SK-N-SH (cell line): ENCODE results near the gene ADCY7. TPM values are rescaled to one million over a fixed set of nuclear protein-coding genes. Genes with fewer than 3 reads are reported as not detected.

Experiments
- CTCF ChIA-PET: fragments of 300-600, 350-600 bp; formaldehyde crosslinking; extraction: SDS; loops from one replicate; lab custom pipeline; 2021; lab: Yijun Ruan, JAX
- POLR2A ChIA-PET: fragments of 350-600 bp; sonication (Branson Sonifier 250); formaldehyde crosslinking; extraction: SDS; loops from one replicate; lab custom pipeline; 2020; ENCODE audit warnings: antibody characterized with exemption, inconsistent platforms; lab: Yijun Ruan, JAX
- DNase-seq: peaks from one replicate; pipeline ENCODE4 v3.0.0; 2012
- H2AFZ ChIP-seq: fragments of 200-600 bp; sonication (generic); 2 replicates; pipeline ENCODE4 v1.8.1; 2016; ENCODE audit warnings: antibody characterized with exemption, mild to moderate bottlenecking, low read depth
- H3F3A ChIP-seq: fragments of 200-600 bp; sonication (generic); replicated peaks from 2 replicates; pipeline ENCODE3; 2016; ENCODE audit warnings: antibody characterized with exemption, mild to moderate bottlenecking; ENCODE audit not compliant: insufficient read depth
- H3K27ac ChIP-seq, 2 experiments: fragments of 200-500 bp in 1 of 2; fragments of 200-600 bp in 1 of 2; sonication (Bioruptor generic) in 1 of 2; sonication (generic), shearing (Covaris generic) in 1 of 2; 2 replicates each; pipeline versions ENCODE4 v1.5.1 to v1.6.1; 2014 to 2016; ENCODE audit warnings: low read depth in 2 of 2, inconsistent platforms in 1 of 2, low read length in 1 of 2, mild to moderate bottlenecking in 1 of 2, mixed read lengths in 1 of 2
- H3K27me3 ChIP-seq: fragments of 200-600 bp; sonication (generic), shearing (Covaris generic); 2 replicates; pipeline ENCODE4 v1.6.1; 2016; ENCODE audit warnings: mixed run types; ENCODE audit not compliant: insufficient read depth
- H3K36me3 ChIP-seq, 2 experiments: fragments of 200-500 bp in 1 of 2; fragments of 200-600 bp in 1 of 2; sonication (Bioruptor generic) in 1 of 2; sonication (generic) in 1 of 2; replicated peaks in 1 of 2; 2 replicates each; pipeline versions ENCODE3 to v1.5.1; 2014 to 2016; ENCODE audit warnings: low read length in 1 of 2, mild to moderate bottlenecking in 1 of 2; ENCODE audit not compliant: insufficient read depth in 2 of 2, control insufficient read depth in 1 of 2
- H3K4me1 ChIP-seq, 2 experiments: fragments of 200-500 bp in 1 of 2; fragments of 200-600 bp in 1 of 2; sonication (Bioruptor generic) in 1 of 2; sonication (generic), shearing (Covaris generic) in 1 of 2; 2 replicates each; pipeline versions ENCODE4 v1.5.1 to v1.6.1; 2014 to 2016; ENCODE audit warnings: low read depth in 1 of 2, low read length in 1 of 2, mixed run types in 1 of 2; ENCODE audit not compliant: insufficient read depth in 2 of 2, control insufficient read depth in 1 of 2
- H3K4me2 ChIP-seq: fragments of 200-600 bp; sonication (generic), shearing (Covaris generic); 2 replicates; pipeline ENCODE4 v1.6.1; 2017; ENCODE audit warnings: mixed run types
- H3K4me3 ChIP-seq, 2 experiments: fragments of 200-500 bp in 1 of 2; fragments of 200-600 bp in 1 of 2; sonication (Bioruptor generic) in 1 of 2; sonication (generic), shearing (Covaris generic) in 1 of 2; 2 replicates each; pipeline versions ENCODE4 v1.5.1 to v1.8.1; 2014 to 2016; ENCODE audit warnings: low read depth in 2 of 2, inconsistent platforms in 1 of 2, low read length in 1 of 2, mild to moderate bottlenecking in 1 of 2, mixed read lengths in 1 of 2, moderate library complexity in 1 of 2
- H3K79me2 ChIP-seq: fragments of 200-600 bp; sonication (generic); 2 replicates; pipeline ENCODE4 v1.8.1; 2017; ENCODE audit warnings: mild to moderate bottlenecking; ENCODE audit not compliant: insufficient read depth
- H3K9ac ChIP-seq: fragments of 200-600 bp; sonication (generic); 2 replicates; pipeline ENCODE4 v1.6.1; 2017; ENCODE audit warnings: mixed run types
- H3K9me2 ChIP-seq: fragments of 200-600 bp; sonication (generic); 2 replicates; pipeline ENCODE4 v1.6.1; 2017; ENCODE audit warnings: mixed run types
- H3K9me3 ChIP-seq: fragments of 200-600 bp; sonication (generic); 2 replicates; pipeline ENCODE4 v1.6.1; 2017; ENCODE audit warnings: mixed run types, mild to moderate bottlenecking, moderate library complexity
- H4K20me1 ChIP-seq: fragments of 200-600 bp; sonication (generic); 2 replicates; pipeline ENCODE4 v1.6.1; 2017; ENCODE audit warnings: mild to moderate bottlenecking, mixed run types; ENCODE audit not compliant: insufficient read depth
- CHD2 ChIP-seq: fragments of 150-350 bp; IDR thresholded peaks from 2 replicates; pipeline ENCODE4 v1.6.1; 2018; ENCODE audit warnings: low read length; ENCODE audit not compliant: partially characterized antibody
- EP300 ChIP-seq, 2 experiments: IDR thresholded peaks; 2 replicates each; pipeline versions ENCODE4 v1.4.0 to v1.6.1; 2012; ENCODE audit warnings: borderline replicate concordance in 1 of 2, low read depth in 1 of 2, low read length in 1 of 2
- EZH2phosphoT487 ChIP-seq: fragments of 200-600 bp; sonication (generic); IDR thresholded peaks from 2 replicates; pipeline ENCODE4 v1.6.1; 2017; ENCODE audit warnings: low read depth, mixed run types, mild to moderate bottlenecking, antibody characterized with exemption, moderate library complexity, borderline replicate concordance
- NFIC ChIP-seq: IDR thresholded peaks from 2 replicates; pipeline ENCODE4 v1.4.0; 2012; ENCODE audit warnings: borderline replicate concordance
- POLR2AphosphoS5 ChIP-seq: IDR thresholded peaks from 2 replicates; pipeline ENCODE4 v1.6.1; 2012; ENCODE audit warnings: low read depth, low read length
- RAD21 ChIP-seq: IDR thresholded peaks from 2 replicates; pipeline ENCODE4 v1.6.1; 2012; ENCODE audit warnings: mild to moderate bottlenecking, low read length
- RFX5 ChIP-seq: IDR thresholded peaks from 2 replicates; pipeline ENCODE4 v1.6.1; 2012; ENCODE audit warnings: mild to moderate bottlenecking, improper control_type of control experiment, low read length
- RXRA ChIP-seq: IDR thresholded peaks from 2 replicates; pipeline ENCODE4 v1.4.0; 2012; ENCODE audit warnings: low read depth, mild to moderate bottlenecking, borderline replicate concordance
- SIN3A ChIP-seq: IDR thresholded peaks from 2 replicates; pipeline ENCODE4 v1.6.1; 2012; ENCODE audit warnings: low read depth, mild to moderate bottlenecking, low read length, moderate library complexity, borderline replicate concordance
- TCF12 ChIP-seq: IDR thresholded peaks from 2 replicates; pipeline ENCODE4 v1.4.0; 2012
- TEAD4 ChIP-seq: IDR thresholded peaks from 2 replicates; pipeline ENCODE4 v1.4.0; 2012; ENCODE audit warnings: mild to moderate bottlenecking, borderline replicate concordance; ENCODE audit not compliant: insufficient read depth
- WGBS: methylation state at CpG from one replicate; pipeline ENCODE4 v1.1.6; 2017; ENCODE audit warnings: low lambda C conversion rate; 5-methylcytosine and 5-hydroxymethylcytosine counted together
- polyA plus RNA-seq, 3 experiments: library from polyadenylated mRNA; depleted of rRNA; stranded (reverse); fragments of >200 nt; gene quantifications; 2 replicates each; pipeline ENCODE4 v1.2.3, GENCODE V29; 2012
- TF ChIP-seq, protein P1 (sequence below): IDR thresholded peaks from 2 replicates; pipeline ENCODE4 v1.4.0; 2012; ENCODE audit warnings: low read depth, borderline replicate concordance
- TF ChIP-seq, protein P2 (sequence below): IDR thresholded peaks from 2 replicates; pipeline ENCODE4 v1.4.0; 2012; ENCODE audit warnings: low read depth
- TF ChIP-seq, protein P3 (sequence below): fragments of 200-600 bp; sonication (generic); IDR thresholded peaks from 2 replicates; pipeline ENCODE4 v1.6.1; 2017; ENCODE audit warnings: antibody characterized with exemption, mild to moderate bottlenecking, moderate library complexity
- TF ChIP-seq, protein P4 (sequence below): IDR thresholded peaks from 2 replicates; pipeline ENCODE4; 2012

The ADCY7 gene
- polyA plus RNA-seq, 1 of the 3 experiments (the other 2 are of a cell fraction): 14.3 TPM

DNA sequence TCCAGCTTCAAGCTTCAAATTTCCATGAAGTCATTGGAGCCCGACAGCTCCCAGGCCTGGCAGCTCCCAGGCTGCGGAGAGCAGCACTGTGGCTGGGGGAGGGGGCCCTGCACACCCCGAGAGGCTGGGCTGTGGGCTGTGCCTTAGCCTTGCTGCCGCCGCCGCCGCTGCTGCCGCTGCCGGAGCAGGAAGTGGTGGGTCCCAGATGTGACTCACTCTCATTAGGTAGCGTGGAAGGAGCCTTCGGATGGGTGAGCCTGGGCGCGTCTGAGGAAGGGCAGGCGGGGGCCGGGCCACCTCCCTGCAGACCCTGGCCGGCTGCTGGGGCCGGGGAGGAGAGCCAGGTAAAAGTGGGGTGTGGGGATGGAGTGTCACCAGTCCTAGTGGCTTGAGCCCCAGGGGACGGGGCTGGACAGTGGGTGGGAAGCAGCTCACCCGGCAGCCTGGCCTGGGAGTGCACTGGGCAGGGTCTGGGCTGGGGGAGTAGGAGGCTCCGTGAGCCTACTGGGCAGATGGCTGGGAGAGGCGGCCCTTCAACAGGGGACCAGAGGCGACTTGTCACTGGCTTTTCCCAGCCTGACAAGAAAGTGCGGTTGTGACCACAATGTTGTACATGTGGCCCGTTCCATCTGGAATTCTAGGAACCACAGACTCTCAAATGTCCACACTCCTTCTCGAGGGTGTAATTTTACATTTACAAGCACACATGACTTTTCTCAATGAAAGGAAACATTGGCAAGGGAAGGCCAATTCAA lies at the start of gene ADCY7 (continued):
- TF ChIP-seq EZH2phosphoT487 (no peak), RFX5 (no peak), SIN3A (no peak), POLR2AphosphoS5 (0 out of 2 replicates have a peak, but pooled peaks have one; percentile 13), RAD21 (no peak), EP300 (IDR thresholded peaks at IDR 0.05; ENCODE audit: borderline replicate concordance in 1 of 2, low read depth in 1 of 2, low read length in 1 of 2) (peak in 1 of 2 experiments; percentile 47; a peak in 1 of 4 replicates)

GRCh38 chr16:50219402-50219975 lies 46.9 kb upstream of the ADCY7 start:
- H3K27ac ChIP-seq: no peak overlapping the region
- peaks cover 7% of the 10 kb centered on the region for H3F3A ChIP-seq
- WGBS: 93% methylated on average over 4 of the region's 4 CpGs
- no peak overlapping the region for H2AFZ ChIP-seq
- CTCF ChIA-PET: interaction anchor here (1.5 to 3.2 kb wide), 3 partner anchors 8 to 446 kb away, joined by 5 to 26 read pairs (median 9); no protein-coding TSS in a partner anchor
- H3K4me2 ChIP-seq: no peak overlapping the region
- H3K9me2 ChIP-seq: no peaks in the 10 kb centered on the region
- H4K20me1 ChIP-seq: no peaks in the 10 kb centered on the region
- no peaks in the 10 kb centered on the region for H3K9me3 ChIP-seq
- H3K4me1 ChIP-seq: no peaks in the 10 kb centered on the region
- H3K27me3 ChIP-seq: no peaks in the 10 kb centered on the region
- TF ChIP-seq CHD2: no peak
- no peak for TF ChIP-seq RFX5
- TF ChIP-seq, protein P1, sequence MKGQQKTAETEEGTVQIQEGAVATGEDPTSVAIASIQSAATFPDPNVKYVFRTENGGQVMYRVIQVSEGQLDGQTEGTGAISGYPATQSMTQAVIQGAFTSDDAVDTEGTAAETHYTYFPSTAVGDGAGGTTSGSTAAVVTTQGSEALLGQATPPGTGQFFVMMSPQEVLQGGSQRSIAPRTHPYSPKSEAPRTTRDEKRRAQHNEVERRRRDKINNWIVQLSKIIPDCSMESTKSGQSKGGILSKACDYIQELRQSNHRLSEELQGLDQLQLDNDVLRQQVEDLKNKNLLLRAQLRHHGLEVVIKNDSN: no peak
- no peak for TF ChIP-seq EP300 (IDR thresholded peaks at IDR 0.05; ENCODE audit: borderline replicate concordance in 1 of 2, low read depth in 1 of 2, low read length in 1 of 2)
- TF ChIP-seq NFIC: no peak
- TF ChIP-seq RAD21: no peak
- TF ChIP-seq, protein P2, sequence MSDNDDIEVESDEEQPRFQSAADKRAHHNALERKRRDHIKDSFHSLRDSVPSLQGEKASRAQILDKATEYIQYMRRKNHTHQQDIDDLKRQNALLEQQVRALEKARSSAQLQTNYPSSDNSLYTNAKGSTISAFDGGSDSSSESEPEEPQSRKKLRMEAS: no peak
- H3K4me3 ChIP-seq: no peak overlapping the region
- H3K9ac ChIP-seq: no peak overlapping the region
- POLR2A ChIA-PET: no interaction called here
- peaks cover 27 to 66% of the 10 kb centered on the region in 2 experiments for H3K36me3 ChIP-seq
- DNase-seq: no peak
- 0 out of 2 replicates have a peak, but pooled peaks cover 5% of the 10 kb centered on the region for H3K79me2 ChIP-seq

- Histone ChIP-seq H2AFZ (no peak overlapping the region), H3K36me3 (peaks cover 41 to 59% of the 10 kb centered on the region in 2 experiments), H3K9me3 (no peaks in the 10 kb centered on the region), H3F3A (no peaks in the 10 kb centered on the region), H3K27me3 (no peaks in the 10 kb centered on the region), H3K4me3 (no peak overlapping the region), H3K4me1 (no peaks in the 10 kb centered on the region), H3K79me2 (no peaks in the 10 kb centered on the region), H3K9me2 (no peaks in the 10 kb centered on the region), H4K20me1 (no peaks in the 10 kb centered on the region), H3K4me2 (no peak overlapping the region), H3K9ac (no peak overlapping the region), H3K27ac (no peak overlapping the region)
- no peak for DNase-seq
- CTCF ChIA-PET: interaction anchor here (1.0 to 1.2 kb wide), 2 partner anchors 13 to 199 kb away, joined by 3 read pairs; partner anchors contain the start of gene CNEP1R1
- POLR2A ChIA-PET: no interaction called here
- WGBS: 94% methylated on average over 3 of the region's 3 CpGs
- TF ChIP-seq NFIC (no peak), TEAD4 (no peak), TCF12 (no peak), EP300 (IDR thresholded peaks at IDR 0.05; ENCODE audit: borderline replicate concordance in 1 of 2, low read depth in 1 of 2, low read length in 1 of 2) (no peak), RXRA (no peak)
- TF ChIP-seq, protein P1: no peak
- TF ChIP-seq, protein P2: no peak
- TF ChIP-seq, protein P3, sequence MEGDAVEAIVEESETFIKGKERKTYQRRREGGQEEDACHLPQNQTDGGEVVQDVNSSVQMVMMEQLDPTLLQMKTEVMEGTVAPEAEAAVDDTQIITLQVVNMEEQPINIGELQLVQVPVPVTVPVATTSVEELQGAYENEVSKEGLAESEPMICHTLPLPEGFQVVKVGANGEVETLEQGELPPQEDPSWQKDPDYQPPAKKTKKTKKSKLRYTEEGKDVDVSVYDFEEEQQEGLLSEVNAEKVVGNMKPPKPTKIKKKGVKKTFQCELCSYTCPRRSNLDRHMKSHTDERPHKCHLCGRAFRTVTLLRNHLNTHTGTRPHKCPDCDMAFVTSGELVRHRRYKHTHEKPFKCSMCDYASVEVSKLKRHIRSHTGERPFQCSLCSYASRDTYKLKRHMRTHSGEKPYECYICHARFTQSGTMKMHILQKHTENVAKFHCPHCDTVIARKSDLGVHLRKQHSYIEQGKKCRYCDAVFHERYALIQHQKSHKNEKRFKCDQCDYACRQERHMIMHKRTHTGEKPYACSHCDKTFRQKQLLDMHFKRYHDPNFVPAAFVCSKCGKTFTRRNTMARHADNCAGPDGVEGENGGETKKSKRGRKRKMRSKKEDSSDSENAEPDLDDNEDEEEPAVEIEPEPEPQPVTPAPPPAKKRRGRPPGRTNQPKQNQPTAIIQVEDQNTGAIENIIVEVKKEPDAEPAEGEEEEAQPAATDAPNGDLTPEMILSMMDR: no peak
- TF ChIP-seq, protein P4, sequence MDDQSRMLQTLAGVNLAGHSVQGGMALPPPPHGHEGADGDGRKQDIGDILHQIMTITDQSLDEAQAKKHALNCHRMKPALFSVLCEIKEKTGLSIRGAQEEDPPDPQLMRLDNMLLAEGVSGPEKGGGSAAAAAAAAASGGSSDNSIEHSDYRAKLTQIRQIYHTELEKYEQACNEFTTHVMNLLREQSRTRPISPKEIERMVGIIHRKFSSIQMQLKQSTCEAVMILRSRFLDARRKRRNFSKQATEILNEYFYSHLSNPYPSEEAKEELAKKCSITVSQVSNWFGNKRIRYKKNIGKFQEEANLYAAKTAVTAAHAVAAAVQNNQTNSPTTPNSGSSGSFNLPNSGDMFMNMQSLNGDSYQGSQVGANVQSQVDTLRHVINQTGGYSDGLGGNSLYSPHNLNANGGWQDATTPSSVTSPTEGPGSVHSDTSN: no peak
Measured at GRCh38 chr16:50224286-50224685, 42.1 kb upstream of the ADCY7 start.
